Activated CD8-positive, alpha-beta memory T cell treated with anti-CD3 and anti-CD28 coated beads, Interleukin-2, amount 10 ng/mL, durations not matched to agents 7 days and 5 days (primary cell): ENCODE results near the gene DCUN1D2. TPM values are rescaled to one million over a fixed set of nuclear protein-coding genes. Genes with fewer than 3 reads are reported as not detected.

Experiments
- ATAC-seq: fragments of 150-1000 bp; cut with Tn5 transposase; one replicate; pipeline ENCODE4 v1.10.0; 2021; ENCODE audit warnings: moderate library complexity
- CTCF ChIA-PET: fragments of 350-600 bp; sonication (Branson Sonifier 250); formaldehyde crosslinking; loops from one replicate; lab custom pipeline; 2021; ENCODE audit warnings: antibody characterized with exemption; lab: Charles Lee
- DNase-seq: peaks from one replicate; pipeline ENCODE4 v3.0.0-alpha.2; 2020
- H3K27ac Mint-ChIP-seq: one replicate; pipeline ENCODE4 v1.8.0; 2021; ENCODE audit warnings: mild to moderate bottlenecking, mixed read lengths
- H3K27me3 Mint-ChIP-seq: one replicate; pipeline ENCODE4 v1.8.0; 2021; ENCODE audit warnings: mixed read lengths
- H3K36me3 Mint-ChIP-seq: one replicate; pipeline ENCODE4 v1.8.0; 2021; ENCODE audit warnings: mild to moderate bottlenecking, mixed read lengths
- H3K4me1 Mint-ChIP-seq: one replicate; pipeline ENCODE4 v1.8.0; 2021; ENCODE audit warnings: mixed read lengths
- H3K4me3 Mint-ChIP-seq: one replicate; pipeline ENCODE4 v1.8.0; 2021; ENCODE audit warnings: mild to moderate bottlenecking, moderate library complexity, mixed read lengths
- H3K9me3 Mint-ChIP-seq: one replicate; pipeline ENCODE4 v1.8.0; 2022; ENCODE audit warnings: low read depth, mixed read lengths
- total RNA-seq, 2 experiments: library from RNA; stranded (reverse); gene quantifications; one replicate each; pipeline ENCODE4 v1.2.3, GENCODE V29; 2021

Gene DCUN1D2
- total RNA-seq, 2 experiments from 2014 or later: 17.2 to 29.1 TPM

DNA sequence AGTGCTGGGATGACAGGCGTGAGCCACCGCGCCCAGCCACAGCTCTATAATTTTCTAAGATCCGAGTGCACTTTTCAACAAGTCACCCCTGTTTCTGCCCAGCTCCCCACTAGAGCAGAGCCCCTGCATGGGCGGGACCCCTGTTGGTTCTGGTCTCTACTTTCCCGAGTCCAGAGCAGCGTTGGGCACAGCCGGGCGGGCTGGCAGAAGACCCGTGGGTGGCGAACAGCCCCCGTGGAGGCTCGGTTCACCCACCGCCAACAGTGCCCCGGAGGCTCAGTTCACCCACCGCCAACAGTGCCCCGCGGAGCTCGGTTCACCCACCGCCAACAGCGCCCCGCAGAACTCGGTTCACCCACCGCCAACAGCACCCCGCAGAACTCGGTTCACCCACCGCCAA lies 78.1 kb downstream of the DCUN1D2 start:
- ATAC-seq: no peak
- Mint-ChIP-seq H3K9me3 (no peaks in the 10 kb centered on the region), H3K4me1 (no peaks in the 10 kb centered on the region), H3K4me3 (no peak overlapping the region), H3K27me3 (peaks cover 4% of the 10 kb centered on the region), H3K27ac (no peak overlapping the region), H3K36me3 (peaks cover 2% of the 10 kb centered on the region)
- DNase-seq: no peak
- CTCF ChIA-PET: no interaction called here

DNA sequence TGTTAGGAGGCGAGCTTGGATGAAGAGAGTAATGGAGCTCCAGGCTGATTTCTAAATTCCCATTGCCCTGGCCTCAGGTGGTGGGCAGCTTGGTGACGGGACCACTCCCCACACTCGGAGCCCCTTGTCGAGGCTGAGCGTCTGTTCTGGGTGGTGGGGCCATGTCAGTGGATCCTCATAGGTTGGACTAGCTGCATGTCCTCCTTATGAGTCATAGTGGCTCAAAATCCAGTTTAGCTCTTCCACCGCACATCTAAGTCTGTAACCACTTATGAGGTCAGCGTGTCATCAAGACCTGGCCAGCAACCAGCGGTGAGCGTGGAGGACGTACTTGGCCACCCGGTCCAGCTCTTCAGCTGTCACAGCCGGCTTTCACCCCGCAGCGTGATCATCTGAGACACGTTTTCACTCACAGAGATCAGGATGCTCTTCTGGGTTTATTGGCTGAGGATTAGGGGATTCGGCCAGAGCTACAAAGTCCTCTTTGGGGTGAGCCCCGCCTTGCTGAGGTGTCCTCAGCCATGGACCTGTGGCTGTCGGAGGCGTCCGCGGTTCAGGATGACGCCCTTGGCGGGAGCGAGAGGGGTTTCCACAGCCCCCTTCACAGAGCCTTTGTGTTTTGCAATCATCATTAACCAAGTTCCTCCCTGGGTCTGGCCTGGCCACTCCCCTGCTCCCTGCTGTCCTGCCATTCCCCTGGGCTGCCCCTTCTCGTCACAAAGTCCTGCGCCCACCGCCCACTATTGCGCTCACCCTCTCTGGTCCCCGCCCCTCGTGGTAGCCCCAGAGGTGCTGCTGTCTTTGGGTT lies 79.1 kb downstream of the DCUN1D2 start:
- Mint-ChIP-seq H3K36me3 (peaks cover 2% of the 10 kb centered on the region), H3K4me3 (no peak overlapping the region), H3K4me1 (no peaks in the 10 kb centered on the region), H3K9me3 (no peaks in the 10 kb centered on the region), H3K27me3 (peaks cover 4% of the 10 kb centered on the region), H3K27ac (no peak overlapping the region)
- DNase-seq: no peak
- CTCF ChIA-PET: interaction anchor here (0.8 kb wide), 1 partner anchor 17 kb away, joined by 5 read pairs; no protein-coding TSS in a partner anchor
- no peak for ATAC-seq

- Mint-ChIP-seq H3K4me3 (no peak overlapping the region), H3K27me3 (peaks cover 4% of the 10 kb centered on the region), H3K27ac (no peak overlapping the region), H3K36me3 (peaks cover 2% of the 10 kb centered on the region), H3K4me1 (no peaks in the 10 kb centered on the region), H3K9me3 (no peaks in the 10 kb centered on the region)
- DNase-seq (no peak), ATAC-seq (no peak)
- CTCF ChIA-PET: interaction anchor here (0.8 kb wide), 1 partner anchor 16 kb away, joined by 5 read pairs; no protein-coding TSS in a partner anchor
These were observed 79.9 kb downstream of the DCUN1D2 start for GRCh38 chr13:113410472-113411201.

GRCh38 chr13:113408562-113408961 lies 81.9 kb downstream of the DCUN1D2 start:
- Mint-ChIP-seq H3K4me3 (no peak overlapping the region), H3K27ac (no peak overlapping the region), H3K27me3 (peaks cover 4% of the 10 kb centered on the region), H3K36me3 (peaks cover 2% of the 10 kb centered on the region), H3K4me1 (no peaks in the 10 kb centered on the region), H3K9me3 (no peaks in the 10 kb centered on the region)
- DNase-seq (no peak), ATAC-seq (no peak)
- CTCF ChIA-PET: no interaction called here

GRCh38 chr13:113407531-113408393 lies 82.7 kb downstream of the DCUN1D2 start:
- H3K27me3 Mint-ChIP-seq: peaks cover 4% of the 10 kb centered on the region
- no peak for DNase-seq
- no peak overlapping the region for H3K4me3 Mint-ChIP-seq
- CTCF ChIA-PET: no interaction called here
- no peak overlapping the region for H3K27ac Mint-ChIP-seq
- no peaks in the 10 kb centered on the region for H3K36me3 Mint-ChIP-seq
- ATAC-seq: no peak
- H3K4me1 Mint-ChIP-seq: no peaks in the 10 kb centered on the region
- H3K9me3 Mint-ChIP-seq: no peaks in the 10 kb centered on the region

DNA sequence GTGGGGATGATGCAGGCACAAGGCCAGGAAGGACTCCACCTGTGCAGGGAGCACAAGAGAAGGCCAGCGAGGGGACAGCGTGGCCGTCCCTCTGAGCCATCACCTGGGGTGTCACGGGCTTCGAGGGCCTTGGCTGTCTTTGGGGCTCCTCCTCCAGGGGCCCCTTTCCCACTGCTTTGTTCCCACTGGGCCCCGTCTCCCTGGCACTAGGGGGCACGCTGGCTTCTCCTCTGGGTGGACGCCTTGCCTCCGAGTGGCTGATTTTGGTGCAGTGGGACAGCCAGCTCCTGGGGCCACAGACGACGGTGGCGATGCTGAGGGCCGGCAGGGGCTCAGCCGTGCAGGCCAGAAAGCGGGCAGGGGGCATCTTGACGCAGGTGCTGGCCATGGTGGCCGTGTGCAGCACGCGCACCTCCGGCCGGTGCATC lies 83.4 kb downstream of the DCUN1D2 start:
- Mint-ChIP-seq H3K27me3 (peaks cover 4% of the 10 kb centered on the region), H3K4me1 (no peaks in the 10 kb centered on the region), H3K36me3 (no peaks in the 10 kb centered on the region), H3K27ac (no peak overlapping the region), H3K9me3 (no peaks in the 10 kb centered on the region), H3K4me3 (no peak overlapping the region)
- CTCF ChIA-PET: no interaction called here
- ATAC-seq: no peak
- no peak for DNase-seq

DNA sequence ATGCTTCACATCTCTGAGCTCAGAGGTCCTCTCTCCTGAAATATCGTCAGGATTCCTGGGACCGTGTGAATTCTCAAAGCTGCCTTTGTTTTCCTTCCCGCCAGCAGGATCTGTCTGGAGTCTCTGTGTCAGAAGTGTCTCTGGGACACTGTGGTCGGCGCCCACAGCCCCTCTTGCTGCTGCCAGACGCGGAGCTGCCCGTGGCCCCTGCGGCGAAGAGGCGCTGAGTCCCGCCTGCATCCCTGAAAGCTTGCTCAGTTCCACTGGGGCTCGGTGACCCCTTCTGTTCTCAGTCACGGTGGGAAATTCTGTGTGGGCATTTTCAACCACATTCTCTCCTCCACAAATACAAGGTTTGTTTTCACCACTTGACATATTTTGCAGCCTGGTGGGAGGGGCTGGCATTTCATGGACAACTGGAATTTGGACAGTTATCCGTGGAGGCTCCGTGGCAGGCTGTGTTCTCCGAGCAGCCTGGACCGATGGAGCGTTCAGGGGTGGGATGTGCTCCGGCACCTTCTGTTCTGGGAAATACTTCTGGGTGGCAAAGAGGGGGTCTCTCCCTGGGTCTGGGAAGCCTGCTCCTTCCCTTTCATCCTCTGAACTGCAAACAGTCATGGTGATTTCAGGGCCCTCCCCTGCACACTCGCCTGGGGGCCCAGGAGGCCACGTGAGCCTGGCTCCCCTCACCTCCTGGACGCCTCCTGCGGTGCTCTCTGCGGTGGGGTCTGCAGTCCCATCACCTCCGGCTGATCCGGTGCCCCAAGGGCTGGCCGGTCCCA lies 84.0 kb downstream of the DCUN1D2 start:
- Mint-ChIP-seq H3K27me3 (peaks cover 4% of the 10 kb centered on the region), H3K36me3 (no peaks in the 10 kb centered on the region), H3K27ac (no peak overlapping the region), H3K9me3 (no peaks in the 10 kb centered on the region), H3K4me1 (no peaks in the 10 kb centered on the region), H3K4me3 (no peak overlapping the region)
- DNase-seq (no peak), ATAC-seq (no peak)
- CTCF ChIA-PET: no interaction called here

Other genes with a start within 250 kb of the DCUN1D2 start
- 10 to 100 TPM; 72.3 to 83.0 TPM for gene LAMP1, start 193.5 kb downstream of the DCUN1D2 start, total RNA-seq
- not detected for gene GRTP1, start 126.6 kb downstream of the DCUN1D2 start, total RNA-seq
- 1 to 10 TPM in 1 of 2 experiments, under 1 TPM in 1; 0.96 to 1.3 TPM for gene ADPRHL1, start 37.2 kb downstream of the DCUN1D2 start, total RNA-seq
- gene TFDP1, start 94.0 kb upstream of the DCUN1D2 start, total RNA-seq: 100 to 1,000 TPM; 168 to 175 TPM
- gene ATP4B, start 167.5 kb upstream of the DCUN1D2 start, total RNA-seq: not detected
- gene GRK1, start 176.5 kb upstream of the DCUN1D2 start, total RNA-seq: not detected